HepG2 (cell line): ENCODE data around the gene SLC35F6. TPM values are rescaled to one million over a fixed set of nuclear protein-coding genes. Genes with fewer than 3 reads are reported as not detected.

Experiments
- ATAC-seq: fragments of 200-7000 bp; cut with Tn5 transposase; 3 replicates; pipeline ENCODE4 v1.9.1; 2020; ENCODE audit warnings: mild to moderate bottlenecking, moderate library complexity
- BruUV-seq: library from RNA; stranded (reverse); fragments of 400-500 nt; replicated peaks from 2 replicates; lab custom pipeline; 2021; lab: Mats Ljungman, UMichigan
- CTCF ChIA-PET: fragments of 300-600 bp; formaldehyde crosslinking; extraction: SDS; loops from one replicate; lab custom pipeline; 2021; ENCODE audit warnings: low total read pairs, inconsistent platforms, low intra/inter-chr PET ratio; lab: Yijun Ruan, JAX
- POLR2A ChIA-PET: fragments of 350-600 bp; sonication (Branson Sonifier 250); formaldehyde crosslinking; loops from one replicate; lab custom pipeline; 2020; ENCODE audit warnings: antibody characterized with exemption, inconsistent platforms; lab: Yijun Ruan, JAX
- DNase-seq: peaks from one replicate; pipeline ENCODE4 v3.0.0-alpha.2; 2015; ENCODE audit warnings: low spot score
- FAIRE-seq: peaks from 3 replicates; lab custom pipeline; 2011; peaks lifted over from hg19 to GRCh38; lab: Jason Lieb, UNC
- H2AFZ ChIP-seq: one replicate; pipeline ENCODE4 v1.6.1; 2011; ENCODE audit warnings: low read length, inconsistent platforms
- H3K27ac ChIP-seq: fragments of 300-600 bp; 3 replicates; pipeline ENCODE4 v1.8.0; 2011; ENCODE audit warnings: mixed run types, mild to moderate bottlenecking, mixed read lengths, low read length, inconsistent platforms; ENCODE audit not compliant: insufficient read depth; ENCODE audit errors: extremely low read length
- H3K27me3 ChIP-seq, 2 experiments: fragments of 200-600 bp in 1 of 2; 2 replicates in 1 of 2; 3 replicates in 1 of 2; pipeline versions ENCODE4 v1.6.0 to v1.8.0; 2011; ENCODE audit warnings: low read length in 2 of 2, mild to moderate bottlenecking in 2 of 2, moderate library complexity in 2 of 2, inconsistent platforms in 1 of 2; ENCODE audit not compliant: insufficient read depth in 2 of 2, control insufficient read depth in 1 of 2
- H3K36me3 ChIP-seq, 2 experiments: fragments of 200-600 bp in 1 of 2; replicated peaks in 1 of 2; 2 replicates in 1 of 2; 3 replicates in 1 of 2; pipeline versions ENCODE4 v1.5.1 to v1.8.0; 2011; ENCODE audit warnings: low read length in 2 of 2, inconsistent platforms in 1 of 2; ENCODE audit not compliant: insufficient read depth in 2 of 2, control insufficient read depth in 1 of 2
- H3K4me1 ChIP-seq: 2 replicates; pipeline ENCODE4 v1.5.1; 2012; ENCODE audit warnings: low read length, inconsistent platforms; ENCODE audit not compliant: insufficient read depth
- H3K4me2 ChIP-seq: 2 replicates; pipeline ENCODE4 v1.6.0; 2011; ENCODE audit warnings: low read depth, low read length, inconsistent platforms
- H3K4me3 ChIP-seq, 3 experiments: fragments of 200-600 bp in 1 of 3; sonication (generic), shearing (Covaris generic) in 1 of 3; replicated peaks in 1 of 3; 2 replicates each; pipeline ENCODE4 v1.5.1; 2011 to 2016; ENCODE audit warnings: low read length in 3 of 3, inconsistent platforms in 2 of 3, low read depth in 2 of 3, mild to moderate bottlenecking in 2 of 3, control low read depth in 1 of 3, mixed read lengths in 1 of 3; ENCODE audit not compliant: insufficient read depth in 1 of 3
- H3K79me2 ChIP-seq: one replicate; pipeline ENCODE4 v1.6.1; 2011; ENCODE audit warnings: low read length, inconsistent platforms; ENCODE audit not compliant: insufficient read depth
- H3K9ac ChIP-seq: 2 replicates; pipeline ENCODE4 v1.6.0; 2011; ENCODE audit warnings: mild to moderate bottlenecking, low read depth, low read length, inconsistent platforms; ENCODE audit not compliant: insufficient read depth
- H3K9me3 ChIP-seq: 2 replicates; pipeline ENCODE4 v1.5.1; 2012; ENCODE audit warnings: mild to moderate bottlenecking, low read length
- H4K20me1 ChIP-seq: 2 replicates; pipeline ENCODE4 v1.6.0; 2011; ENCODE audit warnings: inconsistent platforms, mild to moderate bottlenecking, low read length, moderate library complexity; ENCODE audit not compliant: insufficient read depth
- DPF2 ChIP-seq: sonication (generic); formaldehyde crosslinking; IDR thresholded peaks from 2 replicates; pipeline ENCODE4 v1.4.0; 2020; ENCODE audit warnings: mild to moderate bottlenecking, low read depth, missing genetic modification reagents, borderline replicate concordance
- FOXK1 ChIP-seq: sonication (generic); formaldehyde crosslinking; IDR thresholded peaks from 2 replicates; pipeline ENCODE4 v1.4.0; 2020; ENCODE audit warnings: low read depth, missing genetic modification reagents, borderline replicate concordance
- GATA4 ChIP-seq: sonication (generic); IDR thresholded peaks from 2 replicates; pipeline ENCODE4 v1.6.1; 2016; ENCODE audit warnings: antibody characterized with exemption, low read depth, borderline replicate concordance
- NR0B2 ChIP-seq: sonication (generic); formaldehyde crosslinking; IDR thresholded peaks from 2 replicates; pipeline ENCODE4 v1.4.0; 2020; ENCODE audit warnings: mild to moderate bottlenecking, missing genetic modification reagents
- PLRG1 ChIP-seq: fragments of 450-650 bp; conservative IDR thresholded peaks from 2 replicates; pipeline ENCODE4 v1.6.1; 2016
- SP2 ChIP-seq: sonication (generic); formaldehyde crosslinking; IDR thresholded peaks from 2 replicates; pipeline ENCODE4 v1.5.1; 2020; ENCODE audit warnings: mild to moderate bottlenecking, missing genetic modification reagents
- SYNCRIP ChIP-seq: fragments of 200-400 bp; formaldehyde crosslinking; IDR thresholded peaks from 2 replicates; pipeline ENCODE4 v1.6.1; 2018; ENCODE audit warnings: mild to moderate bottlenecking, low read depth, low read length; ENCODE audit not compliant: insufficient read depth
- YEATS4 ChIP-seq: sonication (generic); formaldehyde crosslinking; IDR thresholded peaks from 2 replicates; pipeline ENCODE4 v1.4.0; 2020; ENCODE audit warnings: missing genetic modification reagents, borderline replicate concordance
- ZIK1 ChIP-seq: sonication (generic); formaldehyde crosslinking; IDR thresholded peaks from 2 replicates; pipeline ENCODE4 v1.5.0; 2020; ENCODE audit warnings: mild to moderate bottlenecking, low read depth, missing genetic modification reagents, borderline replicate concordance
- ZNF207 ChIP-seq: fragments of 450-650 bp; IDR thresholded peaks from 2 replicates; pipeline ENCODE4 v1.6.1; 2016; ENCODE audit warnings: antibody characterized with exemption, borderline replicate concordance
- ZNF44 ChIP-seq: sonication (generic); formaldehyde crosslinking; IDR thresholded peaks from 2 replicates; pipeline ENCODE4 v1.5.1; 2020; ENCODE audit warnings: mild to moderate bottlenecking, missing genetic modification reagents
- ZNF530 ChIP-seq: sonication (generic); formaldehyde crosslinking; IDR thresholded peaks from 2 replicates; pipeline ENCODE4 v1.5.0; 2020; ENCODE audit warnings: low read depth, mild to moderate bottlenecking, missing genetic modification reagents
- ZNF589 ChIP-seq: sonication (generic); formaldehyde crosslinking; conservative IDR thresholded peaks from 2 replicates; pipeline ENCODE4 v1.8.0; 2022; ENCODE audit warnings: mild to moderate bottlenecking, moderate library complexity, missing genetic modification reagents
- WGBS: methylation state at CpG from one replicate; pipeline ENCODE4 v1.1.6; 2017; ENCODE audit warnings: low lambda C conversion rate; 5-methylcytosine and 5-hydroxymethylcytosine counted together
- in situ Hi-C: cut with HindIII; loops from 2 replicates; pipeline ENCODE4 v1.10.0; 2017; ENCODE audit warnings: low pct_unique_long_range_greater_than_20kb; ENCODE audit not compliant: extremely low pct_ligation_motif_present
- intact Hi-C: fragments of 100-400 bp; cut with micrococcal nuclease; formaldehyde crosslinking; loops from one replicate; pipeline ENCODE4 v1.10.0; 2022; ENCODE audit not compliant: unreplicated experiment
- polyA plus RNA-seq, 8 experiments: library from polyadenylated mRNA; depleted of rRNA in 3 of 8; stranded (reverse) in 7 of 8; unstranded in 1 of 8; fragments of >200 nt; fragmentation: Illumina TruSeq in 4 of 8; extraction: Trizol in 4 of 8; gene quantifications; 2 replicates each; pipeline versions ENCODE4 v1.2.1 to v1.2.3, GENCODE V29; 2011 to 2016; ENCODE audit warnings: low read depth in 4 of 8, missing spikeins in 1 of 8, mixed read lengths in 1 of 8; ENCODE audit not compliant: insufficient read depth in 1 of 8
- total RNA-seq, 5 experiments: library from RNA; depleted of rRNA; stranded (reverse); fragments of >200 nt; fragmentation: Illumina TruSeq; extraction: Trizol; gene quantifications; 2 replicates each; pipeline ENCODE4 v1.2.3, GENCODE V29; 2016; ENCODE audit warnings: low read depth in 1 of 5
- TF ChIP-seq, protein P1 (sequence below): sonication (generic); formaldehyde crosslinking; conservative IDR thresholded peaks from 2 replicates; pipeline ENCODE4 v1.8.0; 2022; ENCODE audit warnings: missing genetic modification reagents
- TF ChIP-seq, protein P2 (sequence below): sonication (generic); formaldehyde crosslinking; IDR thresholded peaks from 2 replicates; pipeline ENCODE4 v1.4.0; 2020; ENCODE audit warnings: missing genetic modification reagents
- TF ChIP-seq, protein P3 (sequence below): sonication (generic); formaldehyde crosslinking; IDR thresholded peaks from 2 replicates; pipeline ENCODE4 v1.5.0; 2020; ENCODE audit warnings: missing genetic modification reagents

The SLC35F6 gene
- total and polyA plus RNA-seq, 2 of the 13 experiments (the other 11 are each of a cell fraction or from before 2014, with no cell fraction given): 15.2 to 21.2 TPM

- Histone ChIP-seq H3K4me3 (no peak overlapping the region), H3K9me3 (no peaks in the 10 kb centered on the region), H2AFZ (no peak overlapping the region), H4K20me1 (no peaks in the 10 kb centered on the region), H3K4me2 (no peak overlapping the region), H3K9ac (no peak overlapping the region), H3K4me1 (peaks cover 34% of the 10 kb centered on the region), H3K27ac (no peak overlapping the region), H3K27me3 (peaks cover 12 to 43% of the 10 kb centered on the region in 2 experiments; a peak in 4 of 5 replicates), H3K79me2 (no peaks in the 10 kb centered on the region), H3K36me3 (no peaks in the 10 kb centered on the region)
- WGBS: 56% methylated on average over 7 of the region's 7 CpGs
- BruUV-seq: no TSS peak
- in situ Hi-C loops: no loop called here
- intact Hi-C loops: no loop called here
- ChIA-PET CTCF (no interaction called here), POLR2A (no interaction called here)
- FAIRE-seq (no peak), ATAC-seq (no peak), DNase-seq (no peak)
- no peak for TF ChIP-seq SP2 (CRISPR knock-in tag)
- TF ChIP-seq SYNCRIP: no peak
- no peak for TF ChIP-seq PLRG1
- TF ChIP-seq, protein P1, sequence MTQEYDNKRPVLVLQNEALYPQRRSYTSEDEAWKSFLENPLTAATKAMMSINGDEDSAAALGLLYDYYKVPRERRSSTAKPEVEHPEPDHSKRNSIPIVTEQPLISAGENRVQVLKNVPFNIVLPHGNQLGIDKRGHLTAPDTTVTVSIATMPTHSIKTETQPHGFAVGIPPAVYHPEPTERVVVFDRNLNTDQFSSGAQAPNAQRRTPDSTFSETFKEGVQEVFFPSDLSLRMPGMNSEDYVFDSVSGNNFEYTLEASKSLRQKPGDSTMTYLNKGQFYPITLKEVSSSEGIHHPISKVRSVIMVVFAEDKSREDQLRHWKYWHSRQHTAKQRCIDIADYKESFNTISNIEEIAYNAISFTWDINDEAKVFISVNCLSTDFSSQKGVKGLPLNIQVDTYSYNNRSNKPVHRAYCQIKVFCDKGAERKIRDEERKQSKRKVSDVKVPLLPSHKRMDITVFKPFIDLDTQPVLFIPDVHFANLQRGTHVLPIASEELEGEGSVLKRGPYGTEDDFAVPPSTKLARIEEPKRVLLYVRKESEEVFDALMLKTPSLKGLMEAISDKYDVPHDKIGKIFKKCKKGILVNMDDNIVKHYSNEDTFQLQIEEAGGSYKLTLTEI (CRISPR knock-in tag): no peak
- TF ChIP-seq, protein P2, sequence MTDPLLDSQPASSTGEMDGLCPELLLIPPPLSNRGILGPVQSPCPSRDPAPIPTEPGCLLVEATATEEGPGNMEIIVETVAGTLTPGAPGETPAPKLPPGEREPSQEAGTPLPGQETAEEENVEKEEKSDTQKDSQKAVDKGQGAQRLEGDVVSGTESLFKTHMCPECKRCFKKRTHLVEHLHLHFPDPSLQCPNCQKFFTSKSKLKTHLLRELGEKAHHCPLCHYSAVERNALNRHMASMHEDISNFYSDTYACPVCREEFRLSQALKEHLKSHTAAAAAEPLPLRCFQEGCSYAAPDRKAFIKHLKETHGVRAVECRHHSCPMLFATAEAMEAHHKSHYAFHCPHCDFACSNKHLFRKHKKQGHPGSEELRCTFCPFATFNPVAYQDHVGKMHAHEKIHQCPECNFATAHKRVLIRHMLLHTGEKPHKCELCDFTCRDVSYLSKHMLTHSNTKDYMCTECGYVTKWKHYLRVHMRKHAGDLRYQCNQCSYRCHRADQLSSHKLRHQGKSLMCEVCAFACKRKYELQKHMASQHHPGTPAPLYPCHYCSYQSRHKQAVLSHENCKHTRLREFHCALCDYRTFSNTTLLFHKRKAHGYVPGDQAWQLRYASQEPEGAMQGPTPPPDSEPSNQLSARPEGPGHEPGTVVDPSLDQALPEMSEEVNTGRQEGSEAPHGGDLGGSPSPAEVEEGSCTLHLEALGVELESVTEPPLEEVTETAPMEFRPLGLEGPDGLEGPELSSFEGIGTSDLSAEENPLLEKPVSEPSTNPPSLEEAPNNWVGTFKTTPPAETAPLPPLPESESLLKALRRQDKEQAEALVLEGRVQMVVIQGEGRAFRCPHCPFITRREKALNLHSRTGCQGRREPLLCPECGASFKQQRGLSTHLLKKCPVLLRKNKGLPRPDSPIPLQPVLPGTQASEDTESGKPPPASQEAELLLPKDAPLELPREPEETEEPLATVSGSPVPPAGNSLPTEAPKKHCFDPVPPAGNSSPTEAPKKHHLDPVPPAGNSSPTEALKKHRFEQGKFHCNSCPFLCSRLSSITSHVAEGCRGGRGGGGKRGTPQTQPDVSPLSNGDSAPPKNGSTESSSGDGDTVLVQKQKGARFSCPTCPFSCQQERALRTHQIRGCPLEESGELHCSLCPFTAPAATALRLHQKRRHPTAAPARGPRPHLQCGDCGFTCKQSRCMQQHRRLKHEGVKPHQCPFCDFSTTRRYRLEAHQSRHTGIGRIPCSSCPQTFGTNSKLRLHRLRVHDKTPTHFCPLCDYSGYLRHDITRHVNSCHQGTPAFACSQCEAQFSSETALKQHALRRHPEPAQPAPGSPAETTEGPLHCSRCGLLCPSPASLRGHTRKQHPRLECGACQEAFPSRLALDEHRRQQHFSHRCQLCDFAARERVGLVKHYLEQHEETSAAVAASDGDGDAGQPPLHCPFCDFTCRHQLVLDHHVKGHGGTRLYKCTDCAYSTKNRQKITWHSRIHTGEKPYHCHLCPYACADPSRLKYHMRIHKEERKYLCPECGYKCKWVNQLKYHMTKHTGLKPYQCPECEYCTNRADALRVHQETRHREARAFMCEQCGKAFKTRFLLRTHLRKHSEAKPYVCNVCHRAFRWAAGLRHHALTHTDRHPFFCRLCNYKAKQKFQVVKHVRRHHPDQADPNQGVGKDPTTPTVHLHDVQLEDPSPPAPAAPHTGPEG (CRISPR knock-in tag): no peak
- TF ChIP-seq, protein P3, sequence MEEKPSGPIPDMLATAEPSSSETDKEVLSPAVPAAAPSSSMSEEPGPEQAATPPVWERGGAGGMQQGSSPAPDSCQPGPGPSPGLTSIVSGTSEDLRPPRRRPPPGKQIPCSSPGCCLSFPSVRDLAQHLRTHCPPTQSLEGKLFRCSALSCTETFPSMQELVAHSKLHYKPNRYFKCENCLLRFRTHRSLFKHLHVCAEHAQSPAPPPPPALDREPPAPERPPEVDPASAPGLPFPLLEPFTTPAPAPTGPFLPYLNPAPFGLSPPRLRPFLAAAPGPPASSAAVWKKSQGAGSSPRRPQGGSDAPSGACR (CRISPR knock-in tag): no peak
- TF ChIP-seq ZIK1 (CRISPR knock-in tag): no peak
- no peak for TF ChIP-seq YEATS4 (CRISPR knock-in tag)
- TF ChIP-seq DPF2 (CRISPR knock-in tag): no peak
- TF ChIP-seq ZNF589 (CRISPR knock-in tag): no peak
- no peak for TF ChIP-seq GATA4
- TF ChIP-seq NR0B2 (CRISPR knock-in tag): no peak
- no peak for TF ChIP-seq ZNF44 (CRISPR knock-in tag)
- no peak for TF ChIP-seq FOXK1
- no peak for TF ChIP-seq ZNF207
- TF ChIP-seq ZNF530: no peak
Measured at GRCh38 chr2:26739514-26739913, 24.6 kb upstream of the SLC35F6 start.
